H9 (cell line): Measurements from ENCODE around the gene UNC13C. TPM values are rescaled to one million over a fixed set of nuclear protein-coding genes. Genes with fewer than 3 reads are reported as not detected.
A peak's percentile ranks its signal among the peaks of the same experiment; 100 is the strongest.

Source experiments
- DNase-seq: peaks from one replicate; pipeline ENCODE4 v3.0.0-alpha.2; 2017
- H2AFZ ChIP-seq: one replicate; pipeline ENCODE4 v1.6.1; 2013; ENCODE audit warnings: mild to moderate bottlenecking, low read length, control low read depth, moderate library complexity
- H2AK5ac ChIP-seq: 2 replicates; pipeline ENCODE4 v1.6.1; 2013; ENCODE audit warnings: low read length, control low read depth, mixed read lengths; ENCODE audit not compliant: insufficient read length
- H2BK120ac ChIP-seq: one replicate; pipeline ENCODE4 v1.6.1; 2013; ENCODE audit warnings: low read depth, mild to moderate bottlenecking, low read length, control low read depth, inconsistent platforms; ENCODE audit not compliant: poor library complexity, severe bottlenecking
- H2BK12ac ChIP-seq: 2 replicates; pipeline ENCODE4 v1.6.1; 2013; ENCODE audit warnings: low read length, control low read depth, mixed read lengths, low read depth; ENCODE audit not compliant: insufficient read length
- H2BK15ac ChIP-seq: 2 replicates; pipeline ENCODE4 v1.6.1; 2013; ENCODE audit warnings: low read depth, low read length, control low read depth
- H2BK20ac ChIP-seq: one replicate; pipeline ENCODE4 v1.6.1; 2013; ENCODE audit warnings: low read depth, mild to moderate bottlenecking, low read length, control low read depth, inconsistent platforms; ENCODE audit not compliant: poor library complexity, severe bottlenecking
- H2BK5ac ChIP-seq: 2 replicates; pipeline ENCODE4 v1.6.1; 2013; ENCODE audit warnings: low read length, control low read depth, mixed read lengths; ENCODE audit not compliant: insufficient read length
- H3K14ac ChIP-seq: 2 replicates; pipeline ENCODE4 v1.6.1; 2013; ENCODE audit warnings: low read length, control low read depth; ENCODE audit not compliant: insufficient read depth
- H3K18ac ChIP-seq: 2 replicates; pipeline ENCODE4 v1.6.1; 2013; ENCODE audit warnings: low read depth, mild to moderate bottlenecking, mixed read lengths, low read length, control low read depth; ENCODE audit not compliant: insufficient read length
- H3K23ac ChIP-seq: 2 replicates; pipeline ENCODE4 v1.6.1; 2013; ENCODE audit warnings: low read length, control low read depth, mixed read lengths, low read depth; ENCODE audit not compliant: insufficient read length
- H3K23me2 ChIP-seq: 2 replicates; pipeline ENCODE4 v1.6.1; 2013; ENCODE audit warnings: low read depth, mild to moderate bottlenecking, mixed read lengths, low read length, control low read depth; ENCODE audit not compliant: insufficient read length, poor library complexity, severe bottlenecking
- H3K27ac ChIP-seq: 2 replicates; pipeline ENCODE4 v1.5.1; 2013; ENCODE audit warnings: low read length, control low read depth, mixed read lengths, low read depth; ENCODE audit not compliant: insufficient read length
- H3K27me3 ChIP-seq: 2 replicates; pipeline ENCODE4 v1.6.1; 2013; ENCODE audit warnings: low read length, control low read depth, inconsistent platforms; ENCODE audit not compliant: insufficient read depth
- H3K4ac ChIP-seq: 2 replicates; pipeline ENCODE4 v1.6.1; 2013; ENCODE audit warnings: low read depth, mild to moderate bottlenecking, control low read depth, inconsistent platforms, low read length, moderate library complexity
- H3K4me1 ChIP-seq: 2 replicates; pipeline ENCODE4 v1.6.1; 2013; ENCODE audit warnings: low read length, control low read depth, inconsistent platforms; ENCODE audit not compliant: insufficient read depth
- H3K4me2 ChIP-seq: 2 replicates; pipeline ENCODE4 v1.6.1; 2013; ENCODE audit warnings: low read length, control low read depth, mixed read lengths; ENCODE audit not compliant: insufficient read length, insufficient read depth
- H3K56ac ChIP-seq: 2 replicates; pipeline ENCODE4 v1.6.1; 2013; ENCODE audit warnings: low read depth, mild to moderate bottlenecking, mixed read lengths, low read length, control low read depth; ENCODE audit not compliant: insufficient read length
- H3K79me1 ChIP-seq: 2 replicates; pipeline ENCODE4 v1.6.1; 2013; ENCODE audit warnings: low read depth, mild to moderate bottlenecking, moderate library complexity, low read length, control low read depth, inconsistent platforms; ENCODE audit not compliant: insufficient read depth, poor library complexity, severe bottlenecking
- H3K79me2 ChIP-seq: 2 replicates; pipeline ENCODE4 v1.6.1; 2013; ENCODE audit warnings: low read length, control low read depth, inconsistent platforms; ENCODE audit not compliant: insufficient read depth
- H3K9ac ChIP-seq: 2 replicates; pipeline ENCODE4 v1.6.1; 2013; ENCODE audit warnings: low read length, control low read depth, mixed read lengths; ENCODE audit not compliant: insufficient read length; ENCODE audit errors: extremely low read depth
- H3K9me3 ChIP-seq: one replicate; pipeline ENCODE4 v1.6.1; 2013; ENCODE audit warnings: low read depth, low read length, inconsistent platforms; ENCODE audit not compliant: control insufficient read depth
- H3T11ph ChIP-seq: one replicate; pipeline ENCODE4 v1.6.1; 2013; ENCODE audit warnings: mild to moderate bottlenecking, low read length, control low read depth, inconsistent platforms
- H4K20me1 ChIP-seq: one replicate; pipeline ENCODE4 v1.6.1; 2013; ENCODE audit not compliant: control insufficient read depth, insufficient read length, insufficient read depth
- H4K5ac ChIP-seq: 2 replicates; pipeline ENCODE4 v1.6.1; 2013; ENCODE audit warnings: low read depth, mild to moderate bottlenecking, mixed read lengths, low read length, control low read depth; ENCODE audit not compliant: insufficient read length
- H4K8ac ChIP-seq: replicated peaks from 2 replicates; pipeline ENCODE4 v1.6.1; 2013; ENCODE audit warnings: low read length, control low read depth, mixed read lengths, low read depth; ENCODE audit not compliant: insufficient read length
- H4K91ac ChIP-seq: 2 replicates; pipeline ENCODE4 v1.6.1; 2013; ENCODE audit warnings: low read depth, mild to moderate bottlenecking, moderate library complexity, mixed read lengths, low read length, control low read depth; ENCODE audit not compliant: insufficient read length
- H3K27ac Mint-ChIP-seq, 3 experiments: 2 replicates in 2 of 3; 3 replicates in 1 of 3; pipeline ENCODE4 v1.8.0; 2020 to 2021; ENCODE audit warnings: mixed read lengths in 3 of 3, mild to moderate bottlenecking in 1 of 3, moderate library complexity in 1 of 3
- H3K27me3 Mint-ChIP-seq: 2 replicates; pipeline ENCODE4 v1.8.0; 2021; ENCODE audit warnings: low read depth, mild to moderate bottlenecking, moderate library complexity, mixed read lengths
- H3K36me3 Mint-ChIP-seq, 3 experiments: 2 replicates in 2 of 3; 3 replicates in 1 of 3; pipeline ENCODE4 v1.8.0; 2020 to 2021; ENCODE audit warnings: low read depth in 3 of 3, mixed read lengths in 3 of 3; ENCODE audit not compliant: insufficient read depth in 1 of 3
- H3K4me1 Mint-ChIP-seq, 2 experiments: 2 replicates each; pipeline ENCODE4 v1.8.0; 2020; ENCODE audit warnings: mixed read lengths in 2 of 2
- H3K4me3 Mint-ChIP-seq, 2 experiments: 2 replicates in 1 of 2; 3 replicates in 1 of 2; pipeline ENCODE4 v1.8.0; 2020 to 2021; ENCODE audit warnings: mild to moderate bottlenecking in 2 of 2, mixed read lengths in 2 of 2, moderate library complexity in 1 of 2
- H3K9me3 Mint-ChIP-seq, 2 experiments: 2 replicates in 1 of 2; 3 replicates in 1 of 2; pipeline ENCODE4 v1.8.0; 2020; ENCODE audit warnings: mild to moderate bottlenecking in 2 of 2, mixed read lengths in 2 of 2, moderate library complexity in 1 of 2
- WGBS: extraction: QIAGEN DNeasy Blood & Tissue Kit; methylation state at CpG from one replicate; pipeline ENCODE4 v1.1.7; 2013; ENCODE audit warnings: missing lambda C conversion rate, low lambda C conversion rate, mixed read lengths; ENCODE audit not compliant: insufficient read length; ENCODE audit errors: extremely low coverage; 5-methylcytosine and 5-hydroxymethylcytosine counted together
- total RNA-seq: library from RNA; stranded (reverse); gene quantifications from 2 replicates; pipeline ENCODE4 v1.2.1, GENCODE V29; 2021
- TF ChIP-seq, protein P1 (sequence below): fragments of 200-600 bp; sonication (generic); conservative IDR thresholded peaks from 3 replicates; pipeline ENCODE4 v1.8.0; 2021; ENCODE audit warnings: antibody characterized with exemption, mild to moderate bottlenecking

The UNC13C gene
- total RNA-seq, 1 experiment from 2014 or later, result 0.02 TPM

DNA sequence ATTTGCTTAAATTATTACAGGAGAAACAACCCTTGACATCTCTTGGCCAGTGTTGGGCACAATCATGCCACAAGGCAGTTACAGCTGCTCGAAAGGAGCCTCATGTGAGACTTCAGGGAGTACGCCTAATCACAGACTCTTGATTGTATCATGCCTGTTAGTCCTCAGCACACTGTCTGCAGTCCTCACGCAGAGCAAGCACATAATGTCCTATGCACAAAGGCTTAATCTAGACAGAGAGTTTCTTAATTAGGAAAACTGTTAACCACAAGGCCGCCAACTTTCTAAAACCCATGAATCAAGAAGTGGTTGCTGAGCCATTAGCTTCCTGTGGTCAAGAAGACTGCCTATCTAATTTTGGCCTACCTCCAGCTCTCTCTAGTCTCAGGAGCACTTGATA, 172.0 kb downstream of the UNC13C start:
- no peak for DNase-seq
- no CpG with 5 or more reads among the region's 4 CpGs for WGBS
- Mint-ChIP-seq H3K36me3 (no peaks in the 10 kb centered on the region), H3K27ac (peak overlapping the region in 1 of 3 experiments; percentile 80; a peak in 1 of 7 replicates), H3K4me3 (no peak overlapping the region), H3K9me3 (no peaks in the 10 kb centered on the region), H3K27me3 (no peaks in the 10 kb centered on the region; the same call in 1 of the 2 replicates), H3K4me1 (no peaks in the 10 kb centered on the region)
- no peak overlapping the region for H2AFZ ChIP-seq
- H4K8ac ChIP-seq, result no peak overlapping the region
- H2BK12ac ChIP-seq, result no peak overlapping the region
- H3K18ac ChIP-seq, result no peak overlapping the region
- H3T11ph ChIP-seq, result no peak overlapping the region
- H3K27ac ChIP-seq, result no peak overlapping the region
- no peak overlapping the region for H3K14ac ChIP-seq
- H3K23ac ChIP-seq, result no peak overlapping the region
- H4K20me1 ChIP-seq, result no peaks in the 10 kb centered on the region
- H4K5ac ChIP-seq, result no peak overlapping the region
- H3K9ac ChIP-seq, result no peak overlapping the region
- H3K4me1 ChIP-seq, result no peaks in the 10 kb centered on the region
- H2BK15ac ChIP-seq, result no peak overlapping the region
- H3K23me2 ChIP-seq, result no peaks in the 10 kb centered on the region
- H3K27me3 ChIP-seq, result no peaks in the 10 kb centered on the region
- H3K9me3 ChIP-seq, result no peaks in the 10 kb centered on the region
- no peak overlapping the region for H3K56ac ChIP-seq
- H2BK5ac ChIP-seq, result no peak overlapping the region
- no peak overlapping the region for H3K4me2 ChIP-seq
- no peak overlapping the region for H4K91ac ChIP-seq
- no peak overlapping the region for H3K4ac ChIP-seq
- H3K79me1 ChIP-seq, result no peaks in the 10 kb centered on the region
- no peaks in the 10 kb centered on the region for H3K79me2 ChIP-seq
- no peak overlapping the region for H2BK20ac ChIP-seq
- no peak overlapping the region for H2BK120ac ChIP-seq
- H2AK5ac ChIP-seq, result no peak overlapping the region
- TF ChIP-seq, protein P1, sequence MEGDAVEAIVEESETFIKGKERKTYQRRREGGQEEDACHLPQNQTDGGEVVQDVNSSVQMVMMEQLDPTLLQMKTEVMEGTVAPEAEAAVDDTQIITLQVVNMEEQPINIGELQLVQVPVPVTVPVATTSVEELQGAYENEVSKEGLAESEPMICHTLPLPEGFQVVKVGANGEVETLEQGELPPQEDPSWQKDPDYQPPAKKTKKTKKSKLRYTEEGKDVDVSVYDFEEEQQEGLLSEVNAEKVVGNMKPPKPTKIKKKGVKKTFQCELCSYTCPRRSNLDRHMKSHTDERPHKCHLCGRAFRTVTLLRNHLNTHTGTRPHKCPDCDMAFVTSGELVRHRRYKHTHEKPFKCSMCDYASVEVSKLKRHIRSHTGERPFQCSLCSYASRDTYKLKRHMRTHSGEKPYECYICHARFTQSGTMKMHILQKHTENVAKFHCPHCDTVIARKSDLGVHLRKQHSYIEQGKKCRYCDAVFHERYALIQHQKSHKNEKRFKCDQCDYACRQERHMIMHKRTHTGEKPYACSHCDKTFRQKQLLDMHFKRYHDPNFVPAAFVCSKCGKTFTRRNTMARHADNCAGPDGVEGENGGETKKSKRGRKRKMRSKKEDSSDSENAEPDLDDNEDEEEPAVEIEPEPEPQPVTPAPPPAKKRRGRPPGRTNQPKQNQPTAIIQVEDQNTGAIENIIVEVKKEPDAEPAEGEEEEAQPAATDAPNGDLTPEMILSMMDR, result no peak
